Neural crest cell (in vitro differentiated cells): Measurements from ENCODE around the gene VMAC. TPM values are rescaled to one million over a fixed set of nuclear protein-coding genes. Genes with fewer than 3 reads are reported as not detected.

Source experiments
- DNase-seq: peaks from one replicate; pipeline ENCODE4 v3.0.0; 2021; ENCODE audit warnings: low read depth, mixed read lengths, low spot score
- H3K27ac Mint-ChIP-seq: one replicate; pipeline ENCODE4 v1.8.0; 2021; ENCODE audit warnings: mild to moderate bottlenecking, mixed read lengths; ENCODE audit not compliant: unreplicated experiment
- H3K27me3 Mint-ChIP-seq: 2 replicates; pipeline ENCODE4 v1.8.0; 2021; ENCODE audit warnings: low read depth, mild to moderate bottlenecking, mixed read lengths
- H3K36me3 Mint-ChIP-seq: 2 replicates; pipeline ENCODE4 v1.8.0; 2021; ENCODE audit warnings: low read depth, mild to moderate bottlenecking, mixed read lengths
- H3K4me1 Mint-ChIP-seq: 2 replicates; pipeline ENCODE4 v1.8.0; 2021; ENCODE audit warnings: mixed read lengths
- H3K4me3 Mint-ChIP-seq: one replicate; pipeline ENCODE4 v1.8.0; 2021; ENCODE audit warnings: mild to moderate bottlenecking, mixed read lengths
- H3K9me3 Mint-ChIP-seq: 2 replicates; pipeline ENCODE4 v1.8.0; 2021; ENCODE audit warnings: mixed read lengths
- CTCF ChIP-seq: fragments of 200-600 bp; sonication (generic); conservative IDR thresholded peaks from 2 replicates; pipeline ENCODE4 v1.5.0; 2021; ENCODE audit warnings: antibody characterized with exemption, mild to moderate bottlenecking
- total RNA-seq: library from RNA; stranded (reverse); gene quantifications from 2 replicates; pipeline ENCODE4 v1.2.1, GENCODE V29; 2021

The VMAC gene
- total RNA-seq, 1 donor from 2014 or later: 0.89 TPM

- Mint-ChIP-seq H3K4me3 (peak overlapping the region; percentile 83), H3K9me3 (no peaks in the 10 kb centered on the region), H3K27ac (no peak overlapping the region), H3K36me3 (no peaks in the 10 kb centered on the region), H3K4me1 (peaks cover 24% of the 10 kb centered on the region), H3K27me3 (peaks cover 10% of the 10 kb centered on the region)
- TF ChIP-seq CTCF: no peak
- no peak for DNase-seq
Observed at GRCh38 chr19:5900976-5901375, 3.7 kb upstream of the VMAC start.

- peak overlapping the region; percentile 99 for H3K4me3 Mint-ChIP-seq
- no peak for TF ChIP-seq CTCF
- peaks cover 10% of the 10 kb centered on the region for H3K27me3 Mint-ChIP-seq
- H3K9me3 Mint-ChIP-seq: no peaks in the 10 kb centered on the region
- DNase-seq: no peak
- peak overlapping the region; percentile 99 for H3K27ac Mint-ChIP-seq
- peaks cover 24% of the 10 kb centered on the region for H3K4me1 Mint-ChIP-seq
- H3K36me3 Mint-ChIP-seq: no peaks in the 10 kb centered on the region
Observed at GRCh38 chr19:5903056-5903623, 1.5 kb upstream of the VMAC start.

- DNase-seq: peak; percentile 98
- Mint-ChIP-seq H3K4me1 (peaks cover 24% of the 10 kb centered on the region), H3K4me3 (peak within 1 kb of the TSS; percentile 99), H3K27ac (peak within 1 kb of the TSS; percentile 99), H3K27me3 (peaks cover 10% of the 10 kb centered on the region), H3K36me3 (no peaks in the 10 kb centered on the region), H3K9me3 (no peaks in the 10 kb centered on the region)
- no peak for TF ChIP-seq CTCF
Observed at GRCh38 chr19:5903624-5904351, 884 bp upstream of the VMAC start, which contains the start of gene NDUFA11. TSS of gene NDUFA11 (minus strand) at chr19:5903790. CDS start at chr19:5903708, 82 bp downstream.

- H3K4me3 Mint-ChIP-seq: peak overlapping the region; percentile 27
- DNase-seq: no peak
- no peak for TF ChIP-seq CTCF
- H3K36me3 Mint-ChIP-seq: no peaks in the 10 kb centered on the region
- H3K9me3 Mint-ChIP-seq: no peaks in the 10 kb centered on the region
- H3K4me1 Mint-ChIP-seq: peaks cover 38% of the 10 kb centered on the region
- H3K27ac Mint-ChIP-seq: no peak overlapping the region
- peaks cover 10% of the 10 kb centered on the region for H3K27me3 Mint-ChIP-seq
Observed at GRCh38 chr19:5905114-5905778, 574 bp downstream of the VMAC start.

- Mint-ChIP-seq H3K9me3 (no peaks in the 10 kb centered on the region), H3K27ac (no peak overlapping the region), H3K4me1 (peaks cover 39% of the 10 kb centered on the region), H3K4me3 (peak overlapping the region; percentile 44), H3K36me3 (no peaks in the 10 kb centered on the region), H3K27me3 (peaks cover 10% of the 10 kb centered on the region)
- TF ChIP-seq CTCF: no peak
- no peak for DNase-seq
Observed at GRCh38 chr19:5907241-5907640, 2.6 kb downstream of the VMAC start.
